HG03469 (cell line): ENCODE results near the gene ANKS1A.

ENCODE experiments used
- ATAC-seq: cut with Tn5 transposase; IDR thresholded peaks from one replicate; pipeline ENCODE4 v1.9.1; 2021; ENCODE audit warnings: mild to moderate bottlenecking, moderate library complexity, moderate number of reproducible peaks; ENCODE audit not compliant: unreplicated experiment

ANKS1A gene

DNA sequence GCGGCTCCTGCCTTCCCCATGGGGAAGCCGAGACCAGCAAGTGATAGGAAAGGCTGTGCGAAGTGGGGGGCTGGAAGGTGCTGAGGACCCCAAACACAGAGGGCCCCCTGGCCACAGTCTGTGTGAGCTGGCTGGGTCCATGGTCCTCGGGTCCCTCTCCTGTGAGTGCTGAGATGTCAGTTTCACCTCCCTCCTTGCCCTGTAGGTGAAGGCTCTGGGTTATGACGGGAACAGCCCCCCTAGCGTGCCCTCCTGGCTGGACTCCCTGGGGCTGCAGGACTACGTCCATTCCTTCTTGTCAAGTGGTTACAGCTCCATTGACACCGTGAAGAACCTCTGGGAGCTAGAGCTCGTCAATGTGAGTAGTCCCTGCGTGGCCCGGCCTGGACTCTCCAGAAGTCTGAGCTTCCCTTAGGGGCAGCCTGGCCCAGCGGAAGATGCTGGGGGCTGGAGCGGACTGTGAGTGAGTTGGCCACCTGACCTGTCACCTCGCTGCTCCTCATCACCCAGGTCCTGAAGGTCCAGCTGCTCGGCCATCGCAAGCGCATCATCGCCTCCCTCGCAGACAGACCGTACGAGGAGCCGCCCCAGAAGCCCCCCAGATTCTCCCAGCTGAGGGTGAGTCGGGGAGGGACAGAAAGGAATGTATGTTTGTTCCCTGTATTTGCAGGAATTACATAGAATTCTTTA is 190.4 kb downstream of the ANKS1A start:
- ATAC-seq: no peak

DNA sequence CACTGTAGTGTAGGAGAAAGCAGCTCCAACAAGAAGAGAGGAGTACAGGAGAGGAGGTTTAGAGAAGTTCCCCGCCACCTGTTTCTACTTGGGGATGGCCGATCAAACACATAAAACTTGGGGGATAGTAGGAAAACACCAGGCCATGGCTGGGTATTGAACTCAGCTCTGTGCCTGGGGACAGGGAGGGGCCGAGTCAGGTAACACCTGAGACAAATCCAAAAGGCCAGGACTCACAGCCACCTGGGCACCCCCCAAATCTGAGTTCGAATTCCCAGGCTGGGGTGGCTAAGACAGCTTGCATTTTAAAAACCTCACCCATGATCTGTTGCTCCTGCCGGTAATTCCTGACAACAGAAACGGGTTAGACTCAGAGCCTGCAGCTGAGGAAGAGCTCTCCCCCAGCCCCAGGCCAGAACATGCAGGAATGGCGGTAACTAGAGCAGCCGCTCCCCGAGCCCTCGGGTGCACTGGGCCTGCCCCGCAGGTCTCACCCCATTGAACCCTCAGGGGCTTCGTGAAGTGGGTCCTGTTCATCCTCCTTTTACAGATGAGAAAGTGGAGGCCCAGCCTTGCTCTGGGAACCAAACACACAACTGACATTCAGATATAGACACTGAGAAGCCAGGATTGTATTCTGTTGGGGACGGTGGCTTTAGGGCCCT is 191.1 kb downstream of the ANKS1A start:
- ATAC-seq: no peak

DNA sequence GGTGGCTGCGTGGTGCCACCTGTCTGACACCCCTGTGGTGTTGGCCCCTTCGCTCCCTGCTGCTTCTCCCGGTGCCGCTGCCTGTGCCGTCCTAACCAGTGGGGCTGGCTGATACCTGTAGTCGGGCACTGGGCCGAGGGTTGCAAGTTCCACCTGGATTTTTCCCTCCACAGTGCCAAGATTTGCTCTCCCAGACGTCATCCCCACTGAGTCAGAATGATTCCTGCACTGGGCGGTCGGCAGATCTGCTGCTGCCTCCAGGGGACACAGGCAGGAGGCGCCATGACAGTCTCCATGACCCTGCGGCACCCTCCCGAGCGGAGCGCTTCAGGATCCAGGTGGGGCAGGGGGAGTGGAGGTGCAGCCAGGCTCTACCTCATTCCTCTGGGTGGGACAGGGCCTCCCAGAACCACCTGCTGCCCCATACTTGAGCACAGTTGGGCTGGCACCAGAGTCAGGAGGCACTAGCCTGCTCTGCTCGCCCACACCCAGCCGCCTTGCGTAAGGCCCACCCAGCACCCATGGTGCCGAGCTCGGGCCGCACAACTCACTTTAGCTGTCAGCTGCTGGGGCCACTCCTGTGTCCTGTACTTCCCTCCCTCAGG is 191.9 kb downstream of the ANKS1A start:
- no peak for ATAC-seq

DNA sequence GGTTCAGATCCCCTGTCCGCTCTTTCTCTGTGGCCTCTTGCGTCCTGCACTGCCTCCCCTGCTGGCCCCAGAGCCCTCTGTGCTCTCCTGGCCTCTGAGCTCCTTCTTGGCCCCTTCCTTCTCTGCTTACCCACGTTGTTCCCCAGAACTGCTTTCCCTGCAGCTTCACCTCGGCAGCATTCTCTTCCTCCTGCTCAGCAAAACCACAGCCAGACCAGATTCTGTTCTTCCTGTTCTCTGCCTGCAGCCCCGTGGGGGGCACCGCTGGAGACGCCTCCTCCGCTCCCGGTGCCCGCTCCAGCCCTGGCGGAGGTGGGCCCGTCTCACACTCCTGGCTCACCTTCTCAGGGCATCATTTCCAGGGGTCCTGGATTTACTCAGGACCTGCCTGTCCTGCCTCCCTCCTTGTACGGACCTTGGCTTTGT is 192.4 kb downstream of the ANKS1A start:
- ATAC-seq: no peak

DNA sequence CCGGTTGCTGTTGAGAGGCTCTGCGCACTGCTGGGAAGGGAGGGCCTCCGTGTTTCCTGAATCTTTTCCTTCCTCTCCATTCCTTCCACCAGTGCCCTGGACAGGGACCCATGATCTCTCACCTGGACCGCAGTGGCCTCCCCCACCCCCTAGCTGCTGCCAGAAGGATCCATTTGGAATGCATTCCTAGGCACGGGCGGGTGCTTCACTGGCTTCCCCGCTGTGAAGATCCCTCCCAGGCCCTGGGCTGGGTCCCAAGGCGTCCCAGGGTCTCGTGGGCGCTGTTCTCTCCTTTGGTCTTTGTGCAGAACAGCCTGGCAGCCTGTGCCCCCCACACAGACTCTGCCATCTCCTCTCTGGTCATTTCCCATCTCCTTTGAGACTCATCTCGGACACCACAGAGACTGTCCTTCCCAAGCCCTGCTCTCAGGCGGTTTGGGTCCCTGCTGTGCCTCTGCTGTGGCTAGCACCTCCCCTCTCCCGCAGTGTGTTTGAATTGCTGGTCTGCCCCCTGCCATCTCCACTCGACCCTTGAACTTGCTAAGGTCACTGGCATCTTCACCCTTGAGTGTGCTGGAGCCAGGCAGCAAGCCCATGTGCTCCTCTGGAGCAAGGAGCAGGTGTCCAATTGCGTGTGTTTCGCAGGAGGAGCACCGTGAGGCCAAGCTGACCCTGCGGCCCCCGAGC is 193.1 kb downstream of the ANKS1A start:
- no peak for ATAC-seq

DNA sequence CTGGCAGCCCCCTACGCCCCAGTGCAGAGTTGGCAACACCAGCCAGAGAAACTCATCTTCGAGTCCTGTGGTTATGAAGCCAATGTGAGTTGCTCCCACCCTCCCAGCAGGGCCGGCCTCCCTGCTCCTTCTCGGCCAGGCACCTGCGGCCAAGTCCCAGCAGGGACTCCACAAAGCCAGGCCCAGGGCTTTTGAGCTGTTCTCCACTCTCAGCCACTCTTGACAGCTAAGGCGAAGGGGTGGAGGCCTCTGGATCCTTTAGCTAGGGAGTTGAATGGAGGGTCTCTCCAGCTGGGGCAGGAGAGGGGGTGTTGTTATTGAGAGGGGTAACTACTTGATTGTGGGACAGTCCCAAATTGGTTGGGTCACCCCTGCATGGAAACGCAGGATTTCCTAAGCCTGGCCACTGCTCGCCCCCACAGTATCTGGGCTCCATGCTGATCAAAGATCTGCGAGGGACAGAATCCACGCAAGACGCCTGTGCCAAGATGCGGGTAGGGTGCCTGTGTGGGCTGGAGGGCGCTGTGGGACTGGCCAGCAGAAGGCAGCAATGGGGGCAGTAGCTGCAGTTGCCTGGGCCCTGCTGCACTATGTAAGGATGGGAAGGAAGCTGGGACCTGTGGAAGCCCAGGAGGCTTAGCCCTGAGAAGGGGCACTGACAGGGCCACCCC is 193.8 kb downstream of the ANKS1A start:
- ATAC-seq: no peak

DNA sequence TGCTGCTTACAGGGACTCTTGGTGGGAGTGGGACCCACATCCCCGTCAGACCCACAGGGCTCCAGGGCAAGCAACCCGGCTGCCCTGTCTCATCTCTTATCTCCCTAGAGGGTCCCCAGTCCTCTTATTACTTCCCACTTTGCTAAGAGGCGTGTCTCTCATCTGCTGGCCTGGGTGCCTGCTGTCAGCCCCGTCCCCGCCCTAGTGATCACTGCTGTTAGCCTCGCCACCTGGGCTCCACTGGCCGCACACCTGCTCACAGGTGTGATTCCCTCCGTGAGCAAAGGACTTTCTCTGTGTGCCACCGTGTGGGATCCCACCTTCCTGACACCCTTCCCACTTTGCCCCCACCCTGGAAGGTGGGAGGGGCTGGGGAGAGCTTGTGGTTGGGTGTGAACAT is 194.5 kb downstream of the ANKS1A start:
- no peak for ATAC-seq

DNA sequence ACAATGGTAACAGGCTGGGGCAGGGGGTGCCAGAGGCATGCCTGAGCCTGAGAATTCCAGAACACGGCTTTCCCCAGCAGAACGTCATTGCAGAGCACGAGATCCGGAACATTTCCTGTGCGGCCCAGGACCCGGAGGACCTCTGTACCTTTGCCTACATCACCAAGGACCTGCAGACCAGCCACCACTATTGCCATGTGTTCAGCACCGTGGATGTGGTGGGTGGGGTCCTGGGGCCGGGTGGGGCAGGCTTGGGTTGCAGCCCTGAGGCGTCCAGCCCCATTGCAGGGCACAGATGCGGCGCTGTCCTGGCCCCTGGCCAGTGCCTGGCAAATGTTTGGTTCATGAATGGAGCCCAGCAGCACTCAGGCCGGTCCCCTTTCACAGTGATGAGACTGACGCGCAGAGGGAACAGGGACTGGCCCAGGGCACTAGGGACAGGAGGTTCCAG is 195.0 kb downstream of the ANKS1A start:
- ATAC-seq: no peak

DNA sequence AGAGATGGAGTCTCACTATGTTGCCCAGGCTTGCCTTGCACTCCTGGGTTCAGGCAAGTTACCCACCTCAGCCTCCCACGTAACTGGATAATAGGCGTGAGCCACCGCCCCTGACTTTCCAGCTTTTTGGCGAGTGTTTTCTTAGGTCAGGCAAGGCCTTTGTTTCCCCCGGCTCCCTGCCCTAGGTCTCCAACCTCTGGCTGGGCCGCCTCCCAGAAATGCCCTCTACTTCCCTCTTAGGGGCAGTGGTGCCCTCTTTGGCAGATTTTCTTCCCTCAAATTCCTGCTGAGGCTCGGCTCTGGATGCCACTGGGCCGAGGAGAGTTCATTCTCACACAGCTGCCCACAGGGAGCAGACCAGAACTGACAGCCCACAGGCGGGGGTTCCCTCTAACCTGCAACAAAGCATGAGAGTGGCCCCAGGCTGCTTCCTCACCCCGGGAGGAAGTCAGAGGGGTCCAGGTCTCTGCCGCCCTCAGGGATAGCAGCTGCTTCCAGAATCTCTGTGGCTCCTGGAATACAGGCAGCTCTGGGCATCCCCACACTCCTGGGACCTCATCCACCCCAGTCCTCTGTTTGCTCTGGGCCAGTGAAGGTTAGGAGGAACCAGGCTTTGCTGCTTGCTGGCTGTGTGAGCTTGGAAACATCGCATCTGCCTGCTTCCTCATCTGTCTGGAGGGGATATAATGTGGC is 195.6 kb downstream of the ANKS1A start:
- ATAC-seq: no peak

DNA sequence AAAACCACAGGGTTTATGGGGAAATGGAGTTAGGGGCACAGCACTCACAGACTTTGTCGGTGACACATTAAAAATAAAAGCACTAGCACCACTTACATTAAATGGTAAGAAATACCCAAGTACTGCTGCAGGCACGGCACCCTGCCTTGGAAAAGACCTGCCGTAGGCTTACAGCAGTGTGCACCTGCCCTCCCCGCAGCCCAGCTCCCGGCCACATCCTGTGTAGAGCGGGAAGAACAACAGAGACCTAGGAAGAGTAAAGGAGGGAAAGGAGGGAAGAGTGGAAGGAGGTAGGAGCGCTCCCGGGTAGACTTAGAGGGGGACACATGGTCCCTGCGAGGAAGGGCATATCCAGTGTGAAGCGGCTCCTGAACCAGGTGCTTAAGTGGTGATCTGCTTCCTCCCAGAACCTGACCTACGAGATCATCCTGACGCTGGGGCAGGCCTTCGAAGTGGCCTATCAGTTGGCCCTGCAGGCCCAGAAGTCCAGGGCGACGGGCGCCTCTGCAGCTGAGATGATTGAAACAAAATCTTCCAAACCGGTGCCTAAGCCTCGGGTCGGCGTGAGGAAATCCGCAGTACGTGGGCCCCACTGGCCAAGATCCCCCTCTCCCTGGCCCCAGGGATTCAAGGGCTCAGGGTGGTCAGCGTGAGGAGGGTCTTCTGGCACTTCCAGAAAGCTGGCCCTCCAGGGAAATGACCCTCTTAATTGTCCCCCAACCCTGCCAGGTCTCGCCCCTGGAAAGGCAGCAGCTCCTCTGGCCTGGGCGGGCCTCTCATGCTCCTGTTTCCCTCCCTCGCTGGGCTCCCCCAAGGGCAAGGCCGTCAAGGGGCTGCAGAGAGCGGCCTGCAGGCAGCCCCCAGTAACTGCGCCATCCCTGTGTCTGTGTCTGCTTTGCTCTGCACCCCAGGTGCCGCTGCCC is 196.6 kb downstream of the ANKS1A start:
- no peak for ATAC-seq

DNA sequence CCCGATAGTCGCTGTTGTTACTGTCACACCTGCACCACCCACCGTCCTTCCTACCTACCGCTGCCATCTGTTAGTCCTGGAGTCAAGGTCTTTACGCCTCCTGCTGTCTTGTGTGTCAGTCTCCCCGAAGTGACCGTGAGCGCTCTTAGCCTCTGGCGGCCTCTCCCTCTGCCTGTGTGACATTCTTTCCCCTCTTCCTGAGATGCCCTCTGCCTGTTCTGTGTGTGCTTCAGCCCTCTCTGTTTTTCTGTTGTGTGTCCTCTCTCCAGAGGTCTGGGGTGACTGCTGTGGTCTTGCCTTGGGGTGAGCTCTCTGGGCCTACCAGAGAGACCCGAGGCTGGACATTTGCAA is 197.2 kb downstream of the ANKS1A start:
- ATAC-seq: no peak

DNA sequence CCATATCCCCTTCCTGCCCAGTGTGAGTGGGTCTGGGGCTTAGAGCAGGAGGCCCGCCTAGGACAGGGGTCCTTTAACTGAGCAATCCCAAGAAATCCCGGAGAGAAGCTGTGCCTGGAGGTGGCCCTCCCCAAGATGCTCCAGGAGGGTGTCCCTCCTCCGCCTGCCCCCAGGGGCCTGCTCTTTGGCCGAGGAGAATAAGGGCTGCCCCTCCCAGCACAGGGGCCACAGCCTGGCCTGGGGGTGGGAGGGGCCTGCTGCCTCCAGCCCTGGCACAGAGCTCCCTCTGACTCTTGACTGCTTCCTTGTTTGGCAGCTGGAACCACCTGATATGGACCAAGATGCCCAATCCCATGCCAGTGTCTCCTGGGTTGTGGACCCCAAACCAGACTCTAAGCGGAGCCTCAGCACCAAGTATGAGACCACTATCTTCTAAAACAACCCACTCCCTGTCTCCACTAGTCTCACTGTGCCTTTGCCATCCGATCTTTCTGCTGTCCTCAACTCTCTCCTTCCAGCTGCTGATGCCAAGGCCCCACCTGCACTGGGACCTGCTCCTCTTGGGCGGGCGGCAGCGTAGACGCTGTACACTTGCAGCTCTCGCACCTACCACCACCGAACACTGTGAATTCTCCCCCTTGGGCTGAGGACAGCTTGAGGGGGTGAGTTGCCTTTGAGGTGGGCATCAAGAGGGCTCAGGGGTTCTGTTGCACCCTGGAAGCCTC is 197.7 kb downstream of the ANKS1A start:
- no peak for ATAC-seq

DNA sequence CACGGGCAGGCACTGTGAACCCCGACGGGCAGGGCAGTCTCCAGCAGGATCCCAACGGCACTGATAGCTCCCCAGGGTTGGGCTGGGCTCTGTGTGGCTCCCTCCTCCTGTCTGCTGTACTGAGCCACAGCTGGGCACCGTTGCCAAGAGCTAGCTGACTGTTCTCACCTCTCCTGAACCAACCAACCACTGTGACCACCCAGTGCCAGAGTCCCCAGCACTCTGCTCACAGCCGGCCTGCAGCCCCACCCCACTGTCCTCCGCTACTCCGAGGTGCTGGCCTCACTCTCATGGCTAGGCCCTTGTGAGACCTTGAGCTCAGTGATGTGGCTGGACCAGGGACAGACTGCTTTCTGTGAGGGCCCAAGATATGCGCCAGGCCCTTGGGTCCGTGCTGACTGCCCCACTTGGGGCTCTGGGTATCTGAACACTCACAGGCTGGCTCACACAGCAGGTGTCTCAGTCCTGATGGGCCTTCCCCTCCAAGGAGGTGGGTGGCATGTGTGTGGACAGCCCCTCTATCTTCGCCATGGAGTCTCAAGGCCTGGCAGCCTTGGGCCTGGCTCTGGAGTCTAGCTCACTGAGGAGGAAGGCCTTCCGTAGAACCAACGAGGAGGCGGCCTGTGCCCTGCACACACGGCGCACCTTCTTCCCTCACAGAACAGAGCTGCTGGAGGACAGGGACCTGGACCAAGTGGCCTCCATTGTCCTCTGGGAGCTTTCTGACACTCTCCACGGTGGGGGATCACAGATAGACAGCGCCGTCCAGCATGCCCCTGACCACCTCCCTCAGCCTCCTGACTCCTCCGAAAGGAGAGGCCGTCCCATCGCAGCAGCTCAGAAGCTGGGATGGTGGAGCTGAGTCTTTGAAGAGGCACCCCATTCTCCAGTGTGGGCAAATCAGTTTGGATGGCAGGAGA is 198.6 kb downstream of the ANKS1A start:
- no peak for ATAC-seq

DNA sequence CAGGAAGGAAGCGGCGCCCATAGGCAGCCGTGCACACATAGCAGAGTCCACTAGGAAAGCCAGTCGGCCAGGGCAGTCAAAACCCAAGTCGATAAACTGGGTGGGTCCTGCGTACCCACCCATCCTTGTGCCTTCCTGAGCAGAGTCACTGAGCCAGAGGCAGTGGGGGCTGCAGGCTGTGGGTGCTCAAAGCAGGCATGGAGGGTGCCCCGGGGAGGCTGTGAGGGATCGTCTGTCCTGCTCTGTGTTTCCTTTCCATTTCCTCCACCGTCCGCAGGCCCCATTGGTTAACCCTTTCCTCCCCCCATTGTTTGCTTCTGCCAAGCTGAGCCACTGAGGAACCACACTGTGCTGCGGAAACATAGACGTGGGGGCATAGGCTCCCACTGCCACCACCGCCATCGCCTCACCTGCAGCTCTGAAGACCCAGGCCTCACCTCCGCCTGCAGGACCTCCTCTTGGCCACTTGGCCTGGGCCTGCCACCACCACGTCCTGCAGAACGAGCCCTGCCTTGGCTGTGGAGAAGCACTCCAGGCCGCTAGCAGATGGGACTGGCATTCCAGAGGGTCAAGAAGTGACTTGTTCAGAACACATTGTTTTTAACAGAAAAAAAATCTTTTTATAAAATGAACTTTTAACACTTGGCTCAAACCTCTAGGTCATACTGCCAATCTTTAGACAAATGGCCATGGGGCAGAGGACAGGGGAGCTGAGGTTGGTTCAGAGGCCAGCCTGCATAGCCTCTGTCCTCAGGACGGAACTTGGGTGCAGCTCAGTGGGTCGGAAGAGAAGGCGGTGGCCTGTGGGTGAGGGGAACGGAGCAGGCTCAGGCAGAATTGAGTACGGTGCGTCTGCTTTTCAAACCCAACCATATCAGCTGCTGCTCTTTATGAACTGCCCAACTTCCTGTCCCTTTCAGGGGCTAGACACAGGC is 199.5 kb downstream of the ANKS1A start:
- no peak for ATAC-seq

DNA sequence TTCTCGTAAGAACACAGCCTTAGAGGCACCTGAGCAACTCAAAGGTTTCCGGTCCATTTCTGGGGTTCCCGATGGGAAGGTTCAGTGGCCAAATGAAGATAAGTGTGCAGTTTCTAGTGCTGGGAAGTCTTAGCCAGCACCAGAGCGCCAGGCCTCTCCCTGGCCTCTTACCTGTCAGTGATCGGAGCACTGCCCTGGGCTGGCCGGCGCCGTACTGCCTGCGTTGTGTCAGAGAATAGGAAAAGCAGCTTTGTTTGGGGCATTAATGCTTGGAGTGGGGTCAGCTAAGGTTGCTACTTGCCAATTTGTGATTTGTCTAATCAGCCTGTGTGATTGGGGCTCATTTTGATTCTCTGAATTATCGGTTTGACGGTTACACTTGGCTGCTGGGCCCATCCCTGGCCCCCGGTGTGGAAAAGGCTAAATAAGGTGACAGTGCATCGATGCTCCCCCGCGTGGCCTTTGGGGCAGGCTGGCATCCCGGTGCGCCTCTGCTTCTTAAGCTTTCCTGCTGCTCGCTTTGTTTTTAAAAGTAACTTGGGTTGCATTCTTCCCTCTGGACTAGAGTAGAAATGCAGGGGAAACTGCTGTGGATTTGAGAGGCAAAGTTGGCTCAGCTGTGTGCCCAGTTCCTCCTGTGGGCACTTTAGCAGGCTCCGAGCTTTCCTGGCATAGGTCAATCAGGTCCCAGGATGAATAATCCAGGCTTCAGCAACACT is 200.3 kb downstream of the ANKS1A start:
- no peak for ATAC-seq

DNA sequence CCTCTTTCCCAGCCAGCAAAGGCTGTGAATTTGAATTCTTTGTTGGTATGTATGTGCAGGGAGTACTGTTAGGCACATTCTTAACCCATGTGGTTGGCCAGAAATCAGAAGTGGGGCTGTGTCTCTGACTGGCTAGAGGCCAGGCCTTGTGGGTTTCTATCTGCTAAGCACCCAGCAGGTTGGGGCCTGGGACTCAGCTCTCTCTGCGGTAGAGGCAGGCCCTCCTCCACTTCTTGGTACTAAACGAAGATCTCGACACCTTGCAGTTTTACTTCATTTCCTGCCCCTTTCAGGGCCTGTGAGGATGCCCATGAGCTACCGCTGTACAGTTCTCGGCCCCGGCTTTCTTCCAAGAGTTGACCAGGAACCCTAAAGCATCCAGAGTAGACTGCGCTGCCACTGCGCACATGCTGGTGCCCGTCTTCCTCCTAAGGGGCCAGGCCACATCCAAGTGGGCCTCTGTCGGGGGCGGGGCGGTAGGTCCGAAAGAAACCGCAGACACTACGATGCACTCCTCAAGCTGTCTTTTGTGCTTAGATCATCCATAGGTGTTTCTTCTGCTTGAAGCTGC is 201.0 kb downstream of the ANKS1A start:
- no peak for ATAC-seq
